ENCODE measurements around the gene MACROD2. TPM values are rescaled to one million over a fixed set of nuclear protein-coding genes. Genes with fewer than 3 reads are reported as not detected.

The MACROD2 gene
- total and polyA plus RNA-seq, 2 donors (not counting 1 experiment from before 2014, with no cell fraction given): 5.3 to 6.7 TPM

GRCh38 chr20:14415467-14415866, 420.2 kb downstream of the MACROD2 start:
- CTCF ChIA-PET: no interaction called here
- H3K27me3 Mint-ChIP-seq: no peaks in the 10 kb centered on the region
- POLR2A ChIA-PET: no interaction called here

DNA sequence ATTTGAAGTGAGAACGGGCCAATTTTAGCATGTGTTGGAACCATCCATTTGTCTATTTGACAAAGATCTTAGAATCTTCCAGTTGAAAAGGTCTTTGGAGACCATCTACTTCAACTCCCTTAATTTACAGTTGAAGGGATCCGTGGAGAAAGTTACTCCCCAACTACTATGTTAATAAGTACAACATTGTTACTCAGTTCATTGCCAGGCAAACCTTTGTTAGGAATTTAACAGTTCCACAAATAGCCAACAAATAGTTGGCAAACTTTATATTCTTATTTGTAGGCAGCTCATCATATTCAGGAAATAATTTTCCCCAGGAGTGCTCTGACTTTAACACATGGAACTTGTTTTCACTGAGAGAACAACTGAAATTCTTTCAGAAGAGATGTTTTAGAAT, 423.1 kb downstream of the MACROD2 start:
- Histone ChIP-seq H3K9me3 (ENCODE audit: control extremely low read depth in 1 of 3, control insufficient read depth in 2 of 3, insufficient read depth in 1 of 3, low read length in 2 of 3) (no peaks in the 10 kb centered on the region), H3K36me3 (replicated peaks in 1 of 2; ENCODE audit: control extremely low read depth in 1 of 2, control insufficient read depth in 1 of 2, extremely low read depth in 1 of 2, insufficient read depth in 2 of 2, low read length in 1 of 2) (no peaks in the 10 kb centered on the region), H3K9ac (ENCODE audit: low read length) (no peak overlapping the region), H3K79me2 (ENCODE audit: control insufficient read depth, insufficient read depth, low read length) (no peaks in the 10 kb centered on the region), H3K27me3 (replicated peaks in 1 of 4; ENCODE audit: control extremely low read depth in 1 of 4, control insufficient read depth in 3 of 4, insufficient read depth in 4 of 4, low read length in 3 of 4) (no peaks in the 10 kb centered on the region), H3K27ac (ENCODE audit: low read length in 2 of 2) (no peak overlapping the region), H3K4me1 (ENCODE audit: control insufficient read depth in 2 of 2, insufficient read depth in 2 of 2, low read length in 2 of 2) (no peaks in the 10 kb centered on the region), H3K4me3 (ENCODE audit: control extremely low read depth in 1 of 5, extremely low read depth in 1 of 5, insufficient read depth in 1 of 5, low read depth in 2 of 5, low read length in 4 of 5) (no peak overlapping the region), H2AFZ (ENCODE audit: insufficient read depth, low read depth, low read length, poor library complexity, severe bottlenecking) (no peak overlapping the region), H4K20me1 (ENCODE audit: control insufficient read depth, insufficient read depth, low read length, poor library complexity, severe bottlenecking) (no peaks in the 10 kb centered on the region), H3K4me2 (replicated peaks; ENCODE audit: low read depth, low read length, poor library complexity, severe bottlenecking) (no peak overlapping the region)
- peaks cover 3% of the 10 kb centered on the region for H3K27me3 Mint-ChIP-seq
- no peak overlapping the region for H3K27ac Mint-ChIP-seq
- WGBS (ENCODE audit: insufficient coverage): no CpG with 5 or more reads among the region's 2 CpGs
- TF ChIP-seq, protein P1, sequence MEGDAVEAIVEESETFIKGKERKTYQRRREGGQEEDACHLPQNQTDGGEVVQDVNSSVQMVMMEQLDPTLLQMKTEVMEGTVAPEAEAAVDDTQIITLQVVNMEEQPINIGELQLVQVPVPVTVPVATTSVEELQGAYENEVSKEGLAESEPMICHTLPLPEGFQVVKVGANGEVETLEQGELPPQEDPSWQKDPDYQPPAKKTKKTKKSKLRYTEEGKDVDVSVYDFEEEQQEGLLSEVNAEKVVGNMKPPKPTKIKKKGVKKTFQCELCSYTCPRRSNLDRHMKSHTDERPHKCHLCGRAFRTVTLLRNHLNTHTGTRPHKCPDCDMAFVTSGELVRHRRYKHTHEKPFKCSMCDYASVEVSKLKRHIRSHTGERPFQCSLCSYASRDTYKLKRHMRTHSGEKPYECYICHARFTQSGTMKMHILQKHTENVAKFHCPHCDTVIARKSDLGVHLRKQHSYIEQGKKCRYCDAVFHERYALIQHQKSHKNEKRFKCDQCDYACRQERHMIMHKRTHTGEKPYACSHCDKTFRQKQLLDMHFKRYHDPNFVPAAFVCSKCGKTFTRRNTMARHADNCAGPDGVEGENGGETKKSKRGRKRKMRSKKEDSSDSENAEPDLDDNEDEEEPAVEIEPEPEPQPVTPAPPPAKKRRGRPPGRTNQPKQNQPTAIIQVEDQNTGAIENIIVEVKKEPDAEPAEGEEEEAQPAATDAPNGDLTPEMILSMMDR (IDR thresholded peaks at IDR 0.05): no peak
- no peak for TF ChIP-seq EZH2 (IDR thresholded peaks at IDR 0.05; ENCODE audit: borderline replicate concordance, insufficient read depth, low read depth, low read length, poor library complexity, severe bottlenecking)
- H3K9me3 Mint-ChIP-seq (ENCODE audit: insufficient read depth): peaks cover 3% of the 10 kb centered on the region
- no peak for DNase-seq
- ATAC-seq (ENCODE audit: low read depth): no peak
- intact Hi-C loops (cut with micrococcal nuclease): no loop called here
- POLR2A ChIA-PET: no interaction called here
- H3K4me1 Mint-ChIP-seq: no peaks in the 10 kb centered on the region
- no peak overlapping the region for H3K4me3 Mint-ChIP-seq
- CTCF ChIA-PET: no interaction called here

More at GRCh38 chr20:14415467-14415866, 420.2 kb downstream of the MACROD2 start:
- H3K9ac ChIP-seq (ENCODE audit: low read length): no peak overlapping the region
- no peaks in the 10 kb centered on the region for H3K4me1 ChIP-seq (ENCODE audit: control insufficient read depth in 2 of 2, insufficient read depth in 2 of 2, low read length in 2 of 2)
- H3K36me3 ChIP-seq (replicated peaks in 1 of 2; ENCODE audit: control extremely low read depth in 1 of 2, control insufficient read depth in 1 of 2, extremely low read depth in 1 of 2, insufficient read depth in 2 of 2, low read length in 1 of 2): no peaks in the 10 kb centered on the region
- intact Hi-C loops (cut with micrococcal nuclease): no loop called here
- ATAC-seq (ENCODE audit: low read depth): no peak
- H3K9me3 ChIP-seq (ENCODE audit: control extremely low read depth in 1 of 3, control insufficient read depth in 2 of 3, insufficient read depth in 1 of 3, low read length in 2 of 3): no peaks in the 10 kb centered on the region
- no peak overlapping the region for H3K27ac ChIP-seq (ENCODE audit: low read length in 2 of 2)
- no peak overlapping the region for H3K4me2 ChIP-seq (replicated peaks; ENCODE audit: low read depth, low read length, poor library complexity, severe bottlenecking)
- H4K20me1 ChIP-seq (ENCODE audit: control insufficient read depth, insufficient read depth, low read length, poor library complexity, severe bottlenecking): no peaks in the 10 kb centered on the region
- H3K9me3 Mint-ChIP-seq (ENCODE audit: insufficient read depth): no peaks in the 10 kb centered on the region
- H3K4me3 Mint-ChIP-seq: no peak overlapping the region
- no peaks in the 10 kb centered on the region for H3K79me2 ChIP-seq (ENCODE audit: control insufficient read depth, insufficient read depth, low read length)
- H3K27ac Mint-ChIP-seq: no peak overlapping the region
- H3K4me1 Mint-ChIP-seq: no peaks in the 10 kb centered on the region
- no peak for DNase-seq
- H3K27me3 ChIP-seq (replicated peaks in 1 of 4; ENCODE audit: control extremely low read depth in 1 of 4, control insufficient read depth in 3 of 4, insufficient read depth in 4 of 4, low read length in 3 of 4): no peaks in the 10 kb centered on the region
- no peak overlapping the region for H3K4me3 ChIP-seq (ENCODE audit: control extremely low read depth in 1 of 5, extremely low read depth in 1 of 5, insufficient read depth in 1 of 5, low read depth in 2 of 5, low read length in 4 of 5)
- no peak for TF ChIP-seq EZH2 (IDR thresholded peaks at IDR 0.05; ENCODE audit: borderline replicate concordance, insufficient read depth, low read depth, low read length, poor library complexity, severe bottlenecking)
- TF ChIP-seq, protein P1 (IDR thresholded peaks at IDR 0.05): no peak
- H2AFZ ChIP-seq (ENCODE audit: insufficient read depth, low read depth, low read length, poor library complexity, severe bottlenecking): no peak overlapping the region
- 30% methylated on average over 2 of the region's 3 CpGs for WGBS (ENCODE audit: insufficient coverage)
